ENCODE data around the gene TXNDC15.

TXNDC15 gene

GRCh38 chr5:134892282-134892681 lies 18.1 kb downstream of the TXNDC15 start:
- no CpG with 5 or more reads among the region's 3 CpGs for WGBS, 2 donors (ENCODE audit: extremely low coverage in 2 of 2, insufficient read length in 2 of 2, insufficient replicate concordance in 1 of 2)
- H2BK120ac ChIP-seq (ENCODE audit: low read depth, low read length), result no peak overlapping the region
- H3K18ac ChIP-seq (ENCODE audit: low read length), result no peak overlapping the region
- DNase-seq (ENCODE audit: low spot score), result no peak
- no peak overlapping the region for H2AK5ac ChIP-seq (ENCODE audit: low read depth, low read length)
- H3K4me1 ChIP-seq (ENCODE audit: control insufficient read depth in 2 of 2, insufficient read depth in 1 of 2, low read depth in 1 of 2, low read length in 2 of 2), result peaks cover 0 to 3% of the 10 kb centered on the region in 2 donors
- no peaks in the 10 kb centered on the region for H3K27me3 ChIP-seq (ENCODE audit: control insufficient read depth in 3 of 3, insufficient read depth in 3 of 3, low read depth in 1 of 3, low read length in 3 of 3)
- H3K14ac ChIP-seq (ENCODE audit: low read length), result no peak overlapping the region
- H3K36me3 ChIP-seq (replicated peaks in 1 of 2; ENCODE audit: control insufficient read depth in 2 of 2, insufficient read depth in 2 of 2, low read length in 2 of 2), result peaks cover 2 to 48% of the 10 kb centered on the region in 2 donors
- peaks cover 0 to 10% of the 10 kb centered on the region in 2 donors for H3K9me3 ChIP-seq (replicated peaks in 1 of 2; ENCODE audit: control insufficient read depth in 2 of 2, insufficient read depth in 1 of 2, low read depth in 1 of 2, low read length in 2 of 2)
- H2BK15ac ChIP-seq (ENCODE audit: low read length), result no peak overlapping the region
- no peak overlapping the region for H2BK12ac ChIP-seq (ENCODE audit: low read length)
- H3K79me1 ChIP-seq (ENCODE audit: low read depth, low read length), result no peaks in the 10 kb centered on the region
- H3K9ac ChIP-seq (ENCODE audit: low read depth, low read length, poor library complexity), result no peak overlapping the region
- H3K4me2 ChIP-seq (ENCODE audit: insufficient read depth, low read length, poor library complexity, severe bottlenecking), result no peak overlapping the region
- no peak overlapping the region for H3K23ac ChIP-seq (ENCODE audit: low read depth, low read length, poor library complexity)
- no peak overlapping the region for H3K4ac ChIP-seq (ENCODE audit: low read length)
- no peak overlapping the region for H2BK5ac ChIP-seq (ENCODE audit: low read length)
- no peak overlapping the region for H4K8ac ChIP-seq (ENCODE audit: low read depth, low read length)
- H3K27ac ChIP-seq (replicated peaks; ENCODE audit: low read length), result no peak overlapping the region
- H3K4me3 ChIP-seq (ENCODE audit: low read length in 2 of 2), result no peak overlapping the region
- H2AFZ ChIP-seq (ENCODE audit: low read length), result no peak overlapping the region
- no peak overlapping the region for H4K91ac ChIP-seq (ENCODE audit: low read depth, low read length, poor library complexity)

GRCh38 chr5:134892926-134893325 lies 18.8 kb downstream of the TXNDC15 start:
- Histone ChIP-seq H2BK15ac (ENCODE audit: low read length) (no peak overlapping the region), H3K4me3 (ENCODE audit: low read length in 2 of 2) (no peak overlapping the region), H4K91ac (ENCODE audit: low read depth, low read length, poor library complexity) (no peak overlapping the region), H3K4ac (ENCODE audit: low read length) (no peak overlapping the region), H3K27ac (replicated peaks; ENCODE audit: low read length) (no peak overlapping the region), H3K18ac (ENCODE audit: low read length) (no peak overlapping the region), H2AFZ (ENCODE audit: low read length) (no peak overlapping the region), H2BK120ac (ENCODE audit: low read depth, low read length) (no peak overlapping the region), H3K79me1 (ENCODE audit: low read depth, low read length) (no peaks in the 10 kb centered on the region), H3K9me3 (replicated peaks in 1 of 2; ENCODE audit: control insufficient read depth in 2 of 2, insufficient read depth in 1 of 2, low read depth in 1 of 2, low read length in 2 of 2) (peaks cover 0 to 10% of the 10 kb centered on the region in 2 donors), H3K14ac (ENCODE audit: low read length) (no peak overlapping the region), H3K23ac (ENCODE audit: low read depth, low read length, poor library complexity) (no peak overlapping the region), H3K27me3 (ENCODE audit: control insufficient read depth in 3 of 3, insufficient read depth in 3 of 3, low read depth in 1 of 3, low read length in 3 of 3) (no peaks in the 10 kb centered on the region), H4K8ac (ENCODE audit: low read depth, low read length) (no peak overlapping the region), H2BK5ac (ENCODE audit: low read length) (no peak overlapping the region), H3K4me2 (ENCODE audit: insufficient read depth, low read length, poor library complexity, severe bottlenecking) (no peak overlapping the region), H3K36me3 (replicated peaks in 1 of 2; ENCODE audit: control insufficient read depth in 2 of 2, insufficient read depth in 2 of 2, low read length in 2 of 2) (peaks cover 0 to 48% of the 10 kb centered on the region in 2 donors), H3K4me1 (ENCODE audit: control insufficient read depth in 2 of 2, insufficient read depth in 1 of 2, low read depth in 1 of 2, low read length in 2 of 2) (peaks cover 0 to 3% of the 10 kb centered on the region in 2 donors), H2BK12ac (ENCODE audit: low read length) (no peak overlapping the region), H3K9ac (ENCODE audit: low read depth, low read length, poor library complexity) (no peak overlapping the region), H2AK5ac (ENCODE audit: low read depth, low read length) (no peak overlapping the region)
- 100% methylated on average over 1 of the region's 2 CpGs; no CpG with 5 or more reads in 1 of the 2 donors for WGBS, 2 donors (ENCODE audit: extremely low coverage in 2 of 2, insufficient read length in 2 of 2, insufficient replicate concordance in 1 of 2)
- DNase-seq (ENCODE audit: low spot score), result no peak

GRCh38 chr5:134893748-134894505 lies 19.8 kb downstream of the TXNDC15 start:
- DNase-seq (ENCODE audit: low spot score), result no peak
- Histone ChIP-seq H3K27ac (replicated peaks; ENCODE audit: low read length) (no peak overlapping the region), H2BK12ac (ENCODE audit: low read length) (no peak overlapping the region), H3K23ac (ENCODE audit: low read depth, low read length, poor library complexity) (no peak overlapping the region), H3K9ac (ENCODE audit: low read depth, low read length, poor library complexity) (no peak overlapping the region), H3K4me1 (ENCODE audit: control insufficient read depth in 2 of 2, insufficient read depth in 1 of 2, low read depth in 1 of 2, low read length in 2 of 2) (peaks cover 0 to 3% of the 10 kb centered on the region in 2 donors), H2AK5ac (ENCODE audit: low read depth, low read length) (no peak overlapping the region), H3K36me3 (replicated peaks in 1 of 2; ENCODE audit: control insufficient read depth in 2 of 2, insufficient read depth in 2 of 2, low read length in 2 of 2) (peaks cover 0 to 43% of the 10 kb centered on the region in 2 donors), H4K8ac (ENCODE audit: low read depth, low read length) (no peak overlapping the region), H4K91ac (ENCODE audit: low read depth, low read length, poor library complexity) (no peak overlapping the region), H3K27me3 (ENCODE audit: control insufficient read depth in 3 of 3, insufficient read depth in 3 of 3, low read depth in 1 of 3, low read length in 3 of 3) (no peaks in the 10 kb centered on the region), H3K9me3 (replicated peaks in 1 of 2; ENCODE audit: control insufficient read depth in 2 of 2, insufficient read depth in 1 of 2, low read depth in 1 of 2, low read length in 2 of 2) (peaks cover 0 to 10% of the 10 kb centered on the region in 2 donors), H2BK15ac (ENCODE audit: low read length) (no peak overlapping the region), H3K4me3 (ENCODE audit: low read length in 2 of 2) (no peak overlapping the region), H2AFZ (ENCODE audit: low read length) (no peak overlapping the region), H3K18ac (ENCODE audit: low read length) (no peak overlapping the region), H3K79me1 (ENCODE audit: low read depth, low read length) (no peaks in the 10 kb centered on the region), H2BK120ac (ENCODE audit: low read depth, low read length) (no peak overlapping the region), H3K4me2 (ENCODE audit: insufficient read depth, low read length, poor library complexity, severe bottlenecking) (no peak overlapping the region), H3K4ac (ENCODE audit: low read length) (no peak overlapping the region), H3K14ac (ENCODE audit: low read length) (no peak overlapping the region), H2BK5ac (ENCODE audit: low read length) (no peak overlapping the region)
- no CpG with 5 or more reads among the region's 7 CpGs for WGBS, 2 donors (ENCODE audit: extremely low coverage in 2 of 2, insufficient read length in 2 of 2, insufficient replicate concordance in 1 of 2)

GRCh38 chr5:134902071-134902801 lies 28.1 kb downstream of the TXNDC15 start:
- no peak overlapping the region for H2BK120ac ChIP-seq (ENCODE audit: low read depth, low read length)
- no peak overlapping the region for H2BK5ac ChIP-seq (ENCODE audit: low read length)
- H3K9me3 ChIP-seq (replicated peaks in 1 of 2; ENCODE audit: control insufficient read depth in 2 of 2, insufficient read depth in 1 of 2, low read depth in 1 of 2, low read length in 2 of 2), result no peaks in the 10 kb centered on the region
- H3K79me1 ChIP-seq (ENCODE audit: low read depth, low read length), result no peaks in the 10 kb centered on the region
- no peak overlapping the region for H4K8ac ChIP-seq (ENCODE audit: low read depth, low read length)
- H3K4me2 ChIP-seq (ENCODE audit: insufficient read depth, low read length, poor library complexity, severe bottlenecking), result no peak overlapping the region
- H2BK15ac ChIP-seq (ENCODE audit: low read length), result no peak overlapping the region
- H2BK12ac ChIP-seq (ENCODE audit: low read length), result no peak overlapping the region
- H2AK5ac ChIP-seq (ENCODE audit: low read depth, low read length), result no peak overlapping the region
- no peak overlapping the region for H3K18ac ChIP-seq (ENCODE audit: low read length)
- H2AFZ ChIP-seq (ENCODE audit: low read length), result no peak overlapping the region
- H3K27me3 ChIP-seq (ENCODE audit: control insufficient read depth in 3 of 3, insufficient read depth in 3 of 3, low read depth in 1 of 3, low read length in 3 of 3), result no peaks in the 10 kb centered on the region
- no peak overlapping the region for H3K27ac ChIP-seq (replicated peaks; ENCODE audit: low read length)
- no peak overlapping the region for H4K91ac ChIP-seq (ENCODE audit: low read depth, low read length, poor library complexity)
- DNase-seq (ENCODE audit: low spot score), result no peak
- no CpG with 5 or more reads among the region's 10 CpGs for WGBS, 2 donors (ENCODE audit: extremely low coverage in 2 of 2, insufficient read length in 2 of 2, insufficient replicate concordance in 1 of 2)
- no peak overlapping the region for H3K14ac ChIP-seq (ENCODE audit: low read length)
- peaks cover 0 to 27% of the 10 kb centered on the region in 2 donors for H3K36me3 ChIP-seq (replicated peaks in 1 of 2; ENCODE audit: control insufficient read depth in 2 of 2, insufficient read depth in 2 of 2, low read length in 2 of 2)
- no peak overlapping the region for H3K9ac ChIP-seq (ENCODE audit: low read depth, low read length, poor library complexity)
- H3K4me1 ChIP-seq (ENCODE audit: control insufficient read depth in 2 of 2, insufficient read depth in 1 of 2, low read depth in 1 of 2, low read length in 2 of 2), result peaks cover 0 to 2% of the 10 kb centered on the region in 2 donors
- H3K23ac ChIP-seq (ENCODE audit: low read depth, low read length, poor library complexity), result no peak overlapping the region
- no peak overlapping the region for H3K4ac ChIP-seq (ENCODE audit: low read length)
- no peak overlapping the region for H3K4me3 ChIP-seq (ENCODE audit: low read length in 2 of 2)

All from neuronal stem cell (in vitro differentiated cells).